GM23248 (cell line): ENCODE data around the gene KIF22.

ENCODE experiments used
- EZH2 ChIP-seq: fragments of 200-600 bp; sonication (generic); IDR thresholded peaks from 2 replicates; pipeline ENCODE4 v1.6.1; 2018; ENCODE audit warnings: antibody characterized with exemption, mild to moderate bottlenecking; ENCODE audit not compliant: insufficient read depth, poor library complexity, severe bottlenecking
- EZH2phosphoT487 ChIP-seq: fragments of 200-600 bp; sonication (generic); IDR thresholded peaks from 2 replicates; pipeline ENCODE4 v1.6.1; 2018; ENCODE audit warnings: antibody characterized with exemption, moderate library complexity, mild to moderate bottlenecking, low read depth; ENCODE audit not compliant: insufficient read depth

DNA sequence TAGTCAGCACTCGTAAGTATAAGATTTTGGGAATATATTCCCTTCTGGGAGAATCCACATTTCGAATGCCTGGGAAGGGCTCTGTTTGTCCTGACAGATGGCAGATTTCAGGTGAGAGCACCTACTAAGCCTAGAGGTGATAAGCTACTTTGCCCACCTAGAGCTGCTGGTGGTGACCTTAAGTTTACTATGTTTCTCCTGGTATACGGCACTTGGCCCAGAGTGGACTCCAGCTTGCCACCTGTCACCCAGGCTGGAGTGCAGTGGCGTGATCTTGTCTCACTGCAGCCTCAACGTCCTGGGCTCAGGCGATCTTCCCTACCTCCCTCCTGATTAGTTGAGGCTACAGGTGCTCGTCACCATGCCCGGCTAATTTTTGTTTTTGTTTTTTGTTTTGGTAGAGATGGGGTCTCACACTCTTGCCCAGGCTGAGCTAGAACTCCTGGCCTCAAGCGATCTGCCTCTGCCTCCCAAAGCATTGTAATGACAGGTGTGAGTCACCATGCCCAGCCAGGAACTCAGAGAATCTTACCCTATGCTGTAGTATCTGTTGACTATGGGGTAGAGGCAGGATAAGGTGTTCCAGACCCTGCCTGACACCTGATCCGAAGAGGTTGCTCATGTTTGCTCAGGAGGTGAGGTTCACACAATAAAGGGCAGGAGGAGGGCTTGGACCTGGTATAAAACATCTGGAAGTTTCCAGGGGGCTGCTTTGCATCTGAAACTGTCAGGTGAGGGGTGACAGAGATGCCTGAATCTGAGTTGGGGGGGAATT, 12.8 kb upstream of the KIF22 start, which contains the start of gene ZG16:
- TF ChIP-seq EZH2 (no peak), EZH2phosphoT487 (no peak)
